SK-N-SH (cell line): ENCODE measurements around the gene TESK1. TPM values are rescaled to one million over a fixed set of nuclear protein-coding genes. Genes with fewer than 3 reads are reported as not detected.

ENCODE experiments used
- CTCF ChIA-PET: fragments of 300-600, 350-600 bp; formaldehyde crosslinking; extraction: SDS; loops from one replicate; lab custom pipeline; 2021; lab: Yijun Ruan, JAX
- POLR2A ChIA-PET: fragments of 350-600 bp; sonication (Branson Sonifier 250); formaldehyde crosslinking; extraction: SDS; loops from one replicate; lab custom pipeline; 2020; ENCODE audit warnings: antibody characterized with exemption, inconsistent platforms; lab: Yijun Ruan, JAX
- DNase-seq: peaks from one replicate; pipeline ENCODE4 v3.0.0; 2012
- H2AFZ ChIP-seq: fragments of 200-600 bp; sonication (generic); 2 replicates; pipeline ENCODE4 v1.8.1; 2016; ENCODE audit warnings: antibody characterized with exemption, mild to moderate bottlenecking, low read depth
- H3F3A ChIP-seq: fragments of 200-600 bp; sonication (generic); replicated peaks from 2 replicates; pipeline ENCODE3; 2016; ENCODE audit warnings: antibody characterized with exemption, mild to moderate bottlenecking; ENCODE audit not compliant: insufficient read depth
- H3K27ac ChIP-seq, 2 experiments: fragments of 200-500 bp in 1 of 2; fragments of 200-600 bp in 1 of 2; sonication (Bioruptor generic) in 1 of 2; sonication (generic), shearing (Covaris generic) in 1 of 2; 2 replicates each; pipeline versions ENCODE4 v1.5.1 to v1.6.1; 2014 to 2016; ENCODE audit warnings: low read depth in 2 of 2, inconsistent platforms in 1 of 2, low read length in 1 of 2, mild to moderate bottlenecking in 1 of 2, mixed read lengths in 1 of 2
- H3K27me3 ChIP-seq: fragments of 200-600 bp; sonication (generic), shearing (Covaris generic); 2 replicates; pipeline ENCODE4 v1.6.1; 2016; ENCODE audit warnings: mixed run types; ENCODE audit not compliant: insufficient read depth
- H3K36me3 ChIP-seq, 2 experiments: fragments of 200-500 bp in 1 of 2; fragments of 200-600 bp in 1 of 2; sonication (Bioruptor generic) in 1 of 2; sonication (generic) in 1 of 2; replicated peaks in 1 of 2; 2 replicates each; pipeline versions ENCODE3 to v1.5.1; 2014 to 2016; ENCODE audit warnings: low read length in 1 of 2, mild to moderate bottlenecking in 1 of 2; ENCODE audit not compliant: insufficient read depth in 2 of 2, control insufficient read depth in 1 of 2
- H3K4me1 ChIP-seq, 2 experiments: fragments of 200-500 bp in 1 of 2; fragments of 200-600 bp in 1 of 2; sonication (Bioruptor generic) in 1 of 2; sonication (generic), shearing (Covaris generic) in 1 of 2; 2 replicates each; pipeline versions ENCODE4 v1.5.1 to v1.6.1; 2014 to 2016; ENCODE audit warnings: low read depth in 1 of 2, low read length in 1 of 2, mixed run types in 1 of 2; ENCODE audit not compliant: insufficient read depth in 2 of 2, control insufficient read depth in 1 of 2
- H3K4me2 ChIP-seq: fragments of 200-600 bp; sonication (generic), shearing (Covaris generic); 2 replicates; pipeline ENCODE4 v1.6.1; 2017; ENCODE audit warnings: mixed run types
- H3K4me3 ChIP-seq, 2 experiments: fragments of 200-500 bp in 1 of 2; fragments of 200-600 bp in 1 of 2; sonication (Bioruptor generic) in 1 of 2; sonication (generic), shearing (Covaris generic) in 1 of 2; 2 replicates each; pipeline versions ENCODE4 v1.5.1 to v1.8.1; 2014 to 2016; ENCODE audit warnings: low read depth in 2 of 2, inconsistent platforms in 1 of 2, low read length in 1 of 2, mild to moderate bottlenecking in 1 of 2, mixed read lengths in 1 of 2, moderate library complexity in 1 of 2
- H3K79me2 ChIP-seq: fragments of 200-600 bp; sonication (generic); 2 replicates; pipeline ENCODE4 v1.8.1; 2017; ENCODE audit warnings: mild to moderate bottlenecking; ENCODE audit not compliant: insufficient read depth
- H3K9ac ChIP-seq: fragments of 200-600 bp; sonication (generic); 2 replicates; pipeline ENCODE4 v1.6.1; 2017; ENCODE audit warnings: mixed run types
- H3K9me2 ChIP-seq: fragments of 200-600 bp; sonication (generic); 2 replicates; pipeline ENCODE4 v1.6.1; 2017; ENCODE audit warnings: mixed run types
- H3K9me3 ChIP-seq: fragments of 200-600 bp; sonication (generic); 2 replicates; pipeline ENCODE4 v1.6.1; 2017; ENCODE audit warnings: mixed run types, mild to moderate bottlenecking, moderate library complexity
- H4K20me1 ChIP-seq: fragments of 200-600 bp; sonication (generic); 2 replicates; pipeline ENCODE4 v1.6.1; 2017; ENCODE audit warnings: mild to moderate bottlenecking, mixed run types; ENCODE audit not compliant: insufficient read depth
- CTCF ChIP-seq: fragments of 200-600 bp; sonication (generic); IDR thresholded peaks from 2 replicates; pipeline ENCODE4 v1.6.1; 2017; ENCODE audit warnings: antibody characterized with exemption, mild to moderate bottlenecking, moderate library complexity
- ELF1 ChIP-seq: IDR thresholded peaks from 2 replicates; pipeline ENCODE4 v1.4.0; 2012
- EZH2phosphoT487 ChIP-seq: fragments of 200-600 bp; sonication (generic); IDR thresholded peaks from 2 replicates; pipeline ENCODE4 v1.6.1; 2017; ENCODE audit warnings: low read depth, mixed run types, mild to moderate bottlenecking, antibody characterized with exemption, moderate library complexity, borderline replicate concordance
- FOXM1 ChIP-seq: IDR thresholded peaks from 2 replicates; pipeline ENCODE4 v1.4.0; 2012; ENCODE audit warnings: low read depth, mild to moderate bottlenecking
- GATA2 ChIP-seq: sonication (generic); formaldehyde crosslinking; IDR thresholded peaks from 2 replicates; pipeline ENCODE4 v1.5.0; 2020; ENCODE audit warnings: mild to moderate bottlenecking, missing genetic modification reagents
- JUND ChIP-seq: IDR thresholded peaks from 2 replicates; pipeline ENCODE4 v1.4.0; 2012
- MEF2A ChIP-seq: IDR thresholded peaks from 2 replicates; pipeline ENCODE4 v1.4.0; 2012; ENCODE audit warnings: low read depth, borderline replicate concordance
- MXI1 ChIP-seq: IDR thresholded peaks from 2 replicates; pipeline ENCODE4 v1.6.1; 2012; ENCODE audit warnings: mild to moderate bottlenecking, low read depth, low read length, improper control_type of control experiment
- NRF1 ChIP-seq: IDR thresholded peaks from 2 replicates; pipeline ENCODE4 v1.6.1; 2012; ENCODE audit warnings: low read depth, mild to moderate bottlenecking, low read length
- POLR2AphosphoS5 ChIP-seq: IDR thresholded peaks from 2 replicates; pipeline ENCODE4 v1.6.1; 2012; ENCODE audit warnings: low read depth, low read length
- RAD21 ChIP-seq: IDR thresholded peaks from 2 replicates; pipeline ENCODE4 v1.6.1; 2012; ENCODE audit warnings: mild to moderate bottlenecking, low read length
- RFX5 ChIP-seq: IDR thresholded peaks from 2 replicates; pipeline ENCODE4 v1.6.1; 2012; ENCODE audit warnings: mild to moderate bottlenecking, improper control_type of control experiment, low read length
- RXRA ChIP-seq: IDR thresholded peaks from 2 replicates; pipeline ENCODE4 v1.4.0; 2012; ENCODE audit warnings: low read depth, mild to moderate bottlenecking, borderline replicate concordance
- SMC3 ChIP-seq: IDR thresholded peaks from 2 replicates; pipeline ENCODE4 v1.6.1; 2012; ENCODE audit warnings: low read depth, low read length, improper control_type of control experiment
- YY1 ChIP-seq: IDR thresholded peaks from 2 replicates; pipeline ENCODE4 v1.4.0; 2012; ENCODE audit warnings: low read depth, mild to moderate bottlenecking
- WGBS: methylation state at CpG from one replicate; pipeline ENCODE4 v1.1.6; 2017; ENCODE audit warnings: low lambda C conversion rate; 5-methylcytosine and 5-hydroxymethylcytosine counted together
- polyA plus RNA-seq, 3 experiments: library from polyadenylated mRNA; depleted of rRNA; stranded (reverse); fragments of >200 nt; gene quantifications; 2 replicates each; pipeline ENCODE4 v1.2.3, GENCODE V29; 2012
- TF ChIP-seq, protein P1 (sequence below): IDR thresholded peaks from 2 replicates; pipeline ENCODE4 v1.4.0; 2012; ENCODE audit warnings: low read depth, borderline replicate concordance
- TF ChIP-seq, protein P2 (sequence below): IDR thresholded peaks from 2 replicates; pipeline ENCODE4 v1.6.1; 2012; ENCODE audit warnings: mild to moderate bottlenecking, low read depth, low read length, moderate library complexity
- TF ChIP-seq, protein P3 (sequence below): fragments of 150-350 bp; IDR thresholded peaks from 2 replicates; pipeline ENCODE4 v1.6.1; 2017; ENCODE audit warnings: antibody characterized with exemption, low read length, low read depth, borderline replicate concordance
- TF ChIP-seq, protein P4 (sequence below): IDR thresholded peaks from 2 replicates; pipeline ENCODE4; 2012

Gene TESK1
- polyA plus RNA-seq, 1 of the 3 experiments (the other 2 are of a cell fraction): 26.0 TPM

DNA sequence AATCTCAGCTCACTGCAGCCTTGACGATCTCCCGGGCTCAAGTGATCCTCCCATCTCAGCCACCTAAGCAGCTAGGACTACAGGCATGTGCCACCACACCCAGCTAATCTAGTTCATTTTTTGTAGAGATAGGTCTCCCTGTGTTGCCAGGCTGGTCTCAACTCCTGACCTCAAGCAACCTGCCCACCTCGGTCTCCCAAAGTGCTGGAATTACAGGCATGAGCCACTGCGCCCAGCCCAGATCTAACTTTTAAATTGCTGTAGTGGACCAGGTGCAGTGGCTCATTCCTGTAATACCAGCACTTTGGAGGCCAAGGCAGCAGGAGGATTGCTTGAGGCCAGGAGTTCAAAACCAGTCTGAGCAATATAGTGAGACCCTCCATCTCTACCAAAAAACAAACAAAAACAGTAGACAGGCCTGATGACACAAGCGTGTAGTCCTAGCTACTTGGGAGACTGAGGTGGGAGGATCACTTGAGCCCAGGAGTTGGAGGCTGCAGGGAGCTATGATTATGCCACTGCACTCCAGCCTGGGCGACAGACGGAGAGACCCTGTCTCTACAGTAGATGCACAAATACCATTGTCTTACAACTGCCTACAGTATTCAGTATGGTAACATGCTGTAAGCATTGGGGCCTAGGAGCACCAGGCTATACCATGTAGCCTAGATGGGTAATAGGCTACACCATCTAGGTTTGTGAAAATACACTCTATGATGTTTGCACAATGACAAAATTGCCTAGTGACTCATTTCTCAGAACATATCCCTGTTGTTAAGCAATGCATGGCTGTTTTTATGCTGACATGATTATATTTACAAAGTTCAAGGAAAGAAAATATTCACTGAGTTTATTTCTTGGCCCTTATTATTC is 47.1 kb downstream of the TESK1 start (continued):
- TF ChIP-seq, protein P1, sequence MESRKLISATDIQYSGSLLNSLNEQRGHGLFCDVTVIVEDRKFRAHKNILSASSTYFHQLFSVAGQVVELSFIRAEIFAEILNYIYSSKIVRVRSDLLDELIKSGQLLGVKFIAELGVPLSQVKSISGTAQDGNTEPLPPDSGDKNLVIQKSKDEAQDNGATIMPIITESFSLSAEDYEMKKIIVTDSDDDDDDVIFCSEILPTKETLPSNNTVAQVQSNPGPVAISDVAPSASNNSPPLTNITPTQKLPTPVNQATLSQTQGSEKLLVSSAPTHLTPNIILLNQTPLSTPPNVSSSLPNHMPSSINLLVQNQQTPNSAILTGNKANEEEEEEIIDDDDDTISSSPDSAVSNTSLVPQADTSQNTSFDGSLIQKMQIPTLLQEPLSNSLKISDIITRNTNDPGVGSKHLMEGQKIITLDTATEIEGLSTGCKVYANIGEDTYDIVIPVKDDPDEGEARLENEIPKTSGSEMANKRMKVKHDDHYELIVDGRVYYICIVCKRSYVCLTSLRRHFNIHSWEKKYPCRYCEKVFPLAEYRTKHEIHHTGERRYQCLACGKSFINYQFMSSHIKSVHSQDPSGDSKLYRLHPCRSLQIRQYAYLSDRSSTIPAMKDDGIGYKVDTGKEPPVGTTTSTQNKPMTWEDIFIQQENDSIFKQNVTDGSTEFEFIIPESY: no peak

- no peaks in the 10 kb centered on the region for H3K36me3 ChIP-seq
- DNase-seq: no peak
- H3K9me3 ChIP-seq: no peaks in the 10 kb centered on the region
- no peak overlapping the region for H3K9ac ChIP-seq
- H3K79me2 ChIP-seq: no peaks in the 10 kb centered on the region
- POLR2A ChIA-PET: no interaction called here
- no peaks in the 10 kb centered on the region for H3K9me2 ChIP-seq
- no peak overlapping the region for H3K4me3 ChIP-seq
- H3K4me2 ChIP-seq: no peak overlapping the region
- 78% methylated on average over 8 of the region's 8 CpGs for whole genome bisulfite sequencing
- H4K20me1 ChIP-seq: no peaks in the 10 kb centered on the region
- no peaks in the 10 kb centered on the region for H3K27me3 ChIP-seq
- TF ChIP-seq YY1: no peak
- TF ChIP-seq RFX5: no peak
- no peak for TF ChIP-seq EZH2phosphoT487
- no peak for TF ChIP-seq MXI1
- TF ChIP-seq POLR2AphosphoS5: no peak
- no peak for TF ChIP-seq NRF1
- TF ChIP-seq CTCF: no peak
- no peak for TF ChIP-seq JUND
- TF ChIP-seq RAD21: no peak
- no peak for TF ChIP-seq RXRA
- TF ChIP-seq, protein P2, sequence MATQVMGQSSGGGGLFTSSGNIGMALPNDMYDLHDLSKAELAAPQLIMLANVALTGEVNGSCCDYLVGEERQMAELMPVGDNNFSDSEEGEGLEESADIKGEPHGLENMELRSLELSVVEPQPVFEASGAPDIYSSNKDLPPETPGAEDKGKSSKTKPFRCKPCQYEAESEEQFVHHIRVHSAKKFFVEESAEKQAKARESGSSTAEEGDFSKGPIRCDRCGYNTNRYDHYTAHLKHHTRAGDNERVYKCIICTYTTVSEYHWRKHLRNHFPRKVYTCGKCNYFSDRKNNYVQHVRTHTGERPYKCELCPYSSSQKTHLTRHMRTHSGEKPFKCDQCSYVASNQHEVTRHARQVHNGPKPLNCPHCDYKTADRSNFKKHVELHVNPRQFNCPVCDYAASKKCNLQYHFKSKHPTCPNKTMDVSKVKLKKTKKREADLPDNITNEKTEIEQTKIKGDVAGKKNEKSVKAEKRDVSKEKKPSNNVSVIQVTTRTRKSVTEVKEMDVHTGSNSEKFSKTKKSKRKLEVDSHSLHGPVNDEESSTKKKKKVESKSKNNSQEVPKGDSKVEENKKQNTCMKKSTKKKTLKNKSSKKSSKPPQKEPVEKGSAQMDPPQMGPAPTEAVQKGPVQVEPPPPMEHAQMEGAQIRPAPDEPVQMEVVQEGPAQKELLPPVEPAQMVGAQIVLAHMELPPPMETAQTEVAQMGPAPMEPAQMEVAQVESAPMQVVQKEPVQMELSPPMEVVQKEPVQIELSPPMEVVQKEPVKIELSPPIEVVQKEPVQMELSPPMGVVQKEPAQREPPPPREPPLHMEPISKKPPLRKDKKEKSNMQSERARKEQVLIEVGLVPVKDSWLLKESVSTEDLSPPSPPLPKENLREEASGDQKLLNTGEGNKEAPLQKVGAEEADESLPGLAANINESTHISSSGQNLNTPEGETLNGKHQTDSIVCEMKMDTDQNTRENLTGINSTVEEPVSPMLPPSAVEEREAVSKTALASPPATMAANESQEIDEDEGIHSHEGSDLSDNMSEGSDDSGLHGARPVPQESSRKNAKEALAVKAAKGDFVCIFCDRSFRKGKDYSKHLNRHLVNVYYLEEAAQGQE: no peak
- TF ChIP-seq GATA2 (CRISPR knock-in tag): no peak
- no peak for TF ChIP-seq FOXM1
- TF ChIP-seq, protein P3, sequence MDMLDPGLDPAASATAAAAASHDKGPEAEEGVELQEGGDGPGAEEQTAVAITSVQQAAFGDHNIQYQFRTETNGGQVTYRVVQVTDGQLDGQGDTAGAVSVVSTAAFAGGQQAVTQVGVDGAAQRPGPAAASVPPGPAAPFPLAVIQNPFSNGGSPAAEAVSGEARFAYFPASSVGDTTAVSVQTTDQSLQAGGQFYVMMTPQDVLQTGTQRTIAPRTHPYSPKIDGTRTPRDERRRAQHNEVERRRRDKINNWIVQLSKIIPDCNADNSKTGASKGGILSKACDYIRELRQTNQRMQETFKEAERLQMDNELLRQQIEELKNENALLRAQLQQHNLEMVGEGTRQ: no peak
- TF ChIP-seq ELF1: no peak
- TF ChIP-seq SMC3: no peak
- TF ChIP-seq, protein P4, sequence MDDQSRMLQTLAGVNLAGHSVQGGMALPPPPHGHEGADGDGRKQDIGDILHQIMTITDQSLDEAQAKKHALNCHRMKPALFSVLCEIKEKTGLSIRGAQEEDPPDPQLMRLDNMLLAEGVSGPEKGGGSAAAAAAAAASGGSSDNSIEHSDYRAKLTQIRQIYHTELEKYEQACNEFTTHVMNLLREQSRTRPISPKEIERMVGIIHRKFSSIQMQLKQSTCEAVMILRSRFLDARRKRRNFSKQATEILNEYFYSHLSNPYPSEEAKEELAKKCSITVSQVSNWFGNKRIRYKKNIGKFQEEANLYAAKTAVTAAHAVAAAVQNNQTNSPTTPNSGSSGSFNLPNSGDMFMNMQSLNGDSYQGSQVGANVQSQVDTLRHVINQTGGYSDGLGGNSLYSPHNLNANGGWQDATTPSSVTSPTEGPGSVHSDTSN: no peak
- no peak for TF ChIP-seq MEF2A
- H3F3A ChIP-seq: peaks cover 9% of the 10 kb centered on the region
- no peak overlapping the region for H2AFZ ChIP-seq
- H3K4me1 ChIP-seq: peaks cover 0 to 6% of the 10 kb centered on the region in 2 experiments; a peak in 2 of 4 replicates
- CTCF ChIA-PET: no interaction called here
- no peak overlapping the region for H3K27ac ChIP-seq
Measured at GRCh38 chr9:35652829-35653209, 47.8 kb downstream of the TESK1 start.
